H1 (cell line): Measurements from ENCODE around the gene KCMF1. TPM values are rescaled to one million over a fixed set of nuclear protein-coding genes. Genes with fewer than 3 reads are reported as not detected.
A peak's percentile ranks its signal among the peaks of the same experiment; 100 is the strongest.

Source experiments
- CTCF ChIA-PET: fragments of 300-600 bp; sonication (Branson Sonifier 250); formaldehyde crosslinking; loops from one replicate; lab custom pipeline; 2021; ENCODE audit not compliant: partially characterized antibody; lab: Charles Lee
- POLR2A ChIA-PET: fragments of 300-600 bp; sonication (Branson Sonifier 250); formaldehyde crosslinking; loops from one replicate; lab custom pipeline; 2021; ENCODE audit warnings: inconsistent platforms; ENCODE audit not compliant: partially characterized antibody; lab: Charles Lee
- DNase-seq, 2 experiments: peaks; one replicate each; pipeline versions ENCODE4 v3.0.0 to v3.0.0-alpha.2; 2010 to 2022; ENCODE audit warnings: low spot score in 2 of 2, low read depth in 1 of 2, mixed read lengths in 1 of 2
- FAIRE-seq: peaks from 2 replicates; lab custom pipeline; 2011; peaks lifted over from hg19 to GRCh38; lab: Jason Lieb, UNC
- H2AFZ ChIP-seq: 2 replicates; pipeline ENCODE4 v1.8.1; 2012; ENCODE audit warnings: low read length, inconsistent platforms
- H2AK5ac ChIP-seq: 2 replicates; pipeline ENCODE4 v1.6.1; 2013; ENCODE audit warnings: low read depth, low read length
- H2BK120ac ChIP-seq: replicated peaks from 2 replicates; pipeline ENCODE3; 2013; ENCODE audit warnings: low read depth, low read length, inconsistent platforms
- H2BK12ac ChIP-seq: 2 replicates; pipeline ENCODE4 v1.6.1; 2013; ENCODE audit warnings: low read depth, low read length
- H2BK15ac ChIP-seq: 2 replicates; pipeline ENCODE4 v1.6.1; 2013; ENCODE audit warnings: low read length
- H2BK20ac ChIP-seq: 2 replicates; pipeline ENCODE4 v1.6.1; 2013; ENCODE audit warnings: low read length
- H2BK5ac ChIP-seq: 2 replicates; pipeline ENCODE4 v1.6.1; 2013; ENCODE audit warnings: low read depth, low read length
- H3K14ac ChIP-seq: 2 replicates; pipeline ENCODE4 v1.6.1; 2013; ENCODE audit warnings: inconsistent platforms; ENCODE audit not compliant: insufficient read length
- H3K18ac ChIP-seq: 2 replicates; pipeline ENCODE4 v1.6.1; 2013; ENCODE audit warnings: low read length; ENCODE audit errors: extremely low read depth
- H3K23ac ChIP-seq: 2 replicates; pipeline ENCODE4 v1.6.1; 2013; ENCODE audit warnings: inconsistent platforms; ENCODE audit not compliant: insufficient read length
- H3K23me2 ChIP-seq: 2 replicates; pipeline ENCODE4 v1.6.1; 2013; ENCODE audit warnings: low read depth, low read length
- H3K27ac ChIP-seq: 2 replicates; pipeline ENCODE4 v1.6.1; 2011; ENCODE audit warnings: low read depth, low read length, inconsistent platforms
- H3K27me3 ChIP-seq, 4 experiments: replicated peaks in 1 of 4; 1 replicate in 1 of 4; 2 replicates in 3 of 4; pipeline versions ENCODE4 v1.6.1 to v1.8.1; 2011 to 2013; ENCODE audit warnings: low read length in 3 of 4, mild to moderate bottlenecking in 3 of 4, inconsistent platforms in 2 of 4, mixed read lengths in 2 of 4, moderate library complexity in 1 of 4; ENCODE audit not compliant: control insufficient read depth in 3 of 4, insufficient read depth in 3 of 4; ENCODE audit errors: extremely low read depth in 1 of 4
- H3K36me3 ChIP-seq, 4 experiments: 2 replicates each; pipeline versions ENCODE4 v1.6.1 to v1.8.1; 2011 to 2013; ENCODE audit warnings: mild to moderate bottlenecking in 4 of 4, low read length in 3 of 4, moderate library complexity in 2 of 4, control low read depth in 1 of 4, inconsistent platforms in 1 of 4; ENCODE audit not compliant: insufficient read depth in 4 of 4, control insufficient read depth in 2 of 4
- H3K4ac ChIP-seq: replicated peaks from 2 replicates; pipeline ENCODE3; 2013; ENCODE audit warnings: low read length, low read depth, mixed read lengths, inconsistent platforms; ENCODE audit not compliant: insufficient read length
- H3K4me1 ChIP-seq, 4 experiments: replicated peaks in 1 of 4; 1 replicate in 1 of 4; 2 replicates in 3 of 4; pipeline versions ENCODE4 v1.6.1 to v1.8.1; 2011 to 2013; ENCODE audit warnings: low read length in 3 of 4, inconsistent platforms in 2 of 4, mixed read lengths in 1 of 4; ENCODE audit not compliant: insufficient read depth in 4 of 4, control insufficient read depth in 3 of 4
- H3K4me2 ChIP-seq, 2 experiments: 2 replicates each; pipeline versions ENCODE4 v1.6.1 to v1.8.1; 2011 to 2013; ENCODE audit warnings: low read depth in 2 of 2, low read length in 2 of 2, control low read depth in 1 of 2, inconsistent platforms in 1 of 2, mild to moderate bottlenecking in 1 of 2; ENCODE audit not compliant: insufficient read depth in 1 of 2
- H3K4me3 ChIP-seq, 4 experiments: fragments of 200-600, 300-600 bp in 1 of 4; sonication (generic), shearing (Covaris generic), sonication (Bioruptor Twin) in 1 of 4; 2 replicates each; pipeline versions ENCODE4 v1.5.1 to v1.8.1; 2011 to 2016; ENCODE audit warnings: low read length in 4 of 4, low read depth in 3 of 4, control low read depth in 2 of 4, inconsistent platforms in 2 of 4, mild to moderate bottlenecking in 2 of 4, mixed read lengths in 1 of 4, moderate library complexity in 1 of 4; ENCODE audit not compliant: insufficient read depth in 2 of 4; ENCODE audit errors: extremely low read depth in 1 of 4
- H3K56ac ChIP-seq: replicated peaks from 2 replicates; pipeline ENCODE3; 2013; ENCODE audit warnings: low read depth, mild to moderate bottlenecking, mixed read lengths, low read length, inconsistent platforms; ENCODE audit not compliant: insufficient read length
- H3K79me1 ChIP-seq: 2 replicates; pipeline ENCODE4 v1.6.1; 2013; ENCODE audit warnings: low read depth, low read length, control low read depth
- H3K79me2 ChIP-seq, 2 experiments: 2 replicates each; pipeline versions ENCODE4 v1.6.1 to v1.8.1; 2012 to 2013; ENCODE audit warnings: low read length in 2 of 2, mild to moderate bottlenecking in 2 of 2, inconsistent platforms in 1 of 2; ENCODE audit not compliant: insufficient read depth in 2 of 2, control insufficient read depth in 1 of 2
- H3K9ac ChIP-seq, 4 experiments: replicated peaks in 1 of 4; 1 replicate in 1 of 4; 2 replicates in 3 of 4; pipeline versions ENCODE4 v1.6.1 to v1.8.1; 2011 to 2013; ENCODE audit warnings: low read depth in 3 of 4, low read length in 3 of 4, control low read depth in 2 of 4, mild to moderate bottlenecking in 2 of 4, moderate library complexity in 2 of 4, inconsistent platforms in 1 of 4; ENCODE audit errors: extremely low read depth in 1 of 4
- H3K9me3 ChIP-seq, 2 experiments: 2 replicates each; pipeline versions ENCODE4 v1.6.1 to v1.8.1; 2012 to 2013; ENCODE audit warnings: mild to moderate bottlenecking in 2 of 2, moderate library complexity in 2 of 2, control low read depth in 1 of 2, inconsistent platforms in 1 of 2, low read depth in 1 of 2, low read length in 1 of 2, mixed read lengths in 1 of 2; ENCODE audit not compliant: insufficient read depth in 2 of 2
- H4K20me1 ChIP-seq, 2 experiments: replicated peaks in 1 of 2; 2 replicates each; pipeline versions ENCODE3 to v1.8.1; 2011 to 2013; ENCODE audit warnings: inconsistent platforms in 2 of 2, low read length in 2 of 2, mild to moderate bottlenecking in 1 of 2; ENCODE audit not compliant: insufficient read depth in 2 of 2, control insufficient read depth in 1 of 2
- H4K5ac ChIP-seq: 2 replicates; pipeline ENCODE4 v1.6.1; 2013; ENCODE audit warnings: low read length, low read depth, mixed read lengths, inconsistent platforms; ENCODE audit not compliant: insufficient read length
- H4K8ac ChIP-seq: 2 replicates; pipeline ENCODE4 v1.8.0; 2013; ENCODE audit warnings: mild to moderate bottlenecking, moderate library complexity, low read length, inconsistent platforms; ENCODE audit not compliant: insufficient read depth; ENCODE audit errors: extremely low read depth
- H4K91ac ChIP-seq: replicated peaks from 2 replicates; pipeline ENCODE3; 2013; ENCODE audit warnings: low read length, mixed read lengths, inconsistent platforms; ENCODE audit not compliant: insufficient read length
- ASH2L ChIP-seq: fragments of 200-600, 300-600 bp; sonication (generic); IDR thresholded peaks from one replicate; pipeline ENCODE4 v1.7.1; 2017; ENCODE audit warnings: low read length
- CHD1 ChIP-seq: IDR thresholded peaks from 2 replicates; pipeline ENCODE4 v1.6.1; 2012; ENCODE audit warnings: low read depth, low read length, improper control_type of control experiment
- EP300 ChIP-seq, 2 experiments: IDR thresholded peaks; 1 replicate in 1 of 2; 2 replicates in 1 of 2; pipeline ENCODE4 v1.6.1; 2011 to 2012; ENCODE audit warnings: low read depth in 2 of 2, low read length in 2 of 2, mild to moderate bottlenecking in 2 of 2, borderline replicate concordance in 1 of 2, inconsistent platforms in 1 of 2, moderate library complexity in 1 of 2
- EZH2 ChIP-seq: fragments of 200-600 bp; sonication (generic); IDR thresholded peaks from 2 replicates; pipeline ENCODE4 v1.7.1; 2012; ENCODE audit warnings: low read depth, mild to moderate bottlenecking, moderate library complexity, low read length, inconsistent platforms; ENCODE audit not compliant: severe bottlenecking
- KDM1A ChIP-seq: fragments of 200-600, 300-600 bp; sonication (generic); IDR thresholded peaks from 2 replicates; pipeline ENCODE4 v1.7.1; 2016; ENCODE audit warnings: mild to moderate bottlenecking, low read length, borderline replicate concordance
- MAX ChIP-seq: IDR thresholded peaks from 2 replicates; pipeline ENCODE4 v1.6.1; 2012; ENCODE audit warnings: inconsistent platforms
- NANOG ChIP-seq: IDR thresholded peaks from 2 replicates; pipeline ENCODE4 v1.6.1; 2011; ENCODE audit warnings: low read length, low read depth, mild to moderate bottlenecking, inconsistent platforms; ENCODE audit not compliant: insufficient read depth, poor library complexity, severe bottlenecking
- SIRT6 ChIP-seq: IDR thresholded peaks from one replicate; pipeline ENCODE4 v1.7.1; 2012; ENCODE audit warnings: low read length, inconsistent platforms
- SIX5 ChIP-seq: IDR thresholded peaks from 2 replicates; pipeline ENCODE4 v1.6.1; 2011; ENCODE audit warnings: mild to moderate bottlenecking, low read depth, low read length
- SRF ChIP-seq: IDR thresholded peaks from 2 replicates; pipeline ENCODE4 v1.6.1; 2011; ENCODE audit warnings: mild to moderate bottlenecking, low read depth, low read length, moderate library complexity
- TCF12 ChIP-seq: IDR thresholded peaks from 2 replicates; pipeline ENCODE4 v1.6.1; 2011; ENCODE audit warnings: low read depth, mild to moderate bottlenecking, low read length
- TEAD4 ChIP-seq: IDR thresholded peaks from 2 replicates; pipeline ENCODE4 v1.6.1; 2012; ENCODE audit warnings: low read depth, low read length, inconsistent platforms, mixed read lengths
- WGBS, 2 experiments: shearing (Covaris generic) in 1 of 2; methylation state at CpG; one replicate each; pipeline versions ENCODE4 v1.1.6 to v1.1.7; 2013 to 2015; ENCODE audit warnings: low lambda C conversion rate in 2 of 2, mixed read lengths in 2 of 2, inconsistent platforms in 1 of 2, low coverage in 1 of 2, missing lambda C conversion rate in 1 of 2; ENCODE audit not compliant: insufficient replicate concordance in 2 of 2, insufficient coverage in 1 of 2, insufficient read length in 1 of 2; ENCODE audit errors: extremely low coverage in 1 of 2, missing lambda C conversion rate in 1 of 2; 5-methylcytosine and 5-hydroxymethylcytosine counted together
- polyA plus RNA-seq, 7 experiments: library from polyadenylated mRNA; depleted of rRNA in 3 of 7; stranded (reverse) in 5 of 7; unstranded in 2 of 7; fragments of >200 nt in 5 of 7; fragments of 200-250 nt in 2 of 7; gene quantifications; 1 replicate in 5 of 7; 2 replicates in 1 of 7; 4 replicates in 1 of 7; pipeline versions ENCODE4 v1.2.1 to v1.2.3, GENCODE V29; 2011 to 2013; ENCODE audit warnings: missing spikeins in 2 of 7, mixed read lengths in 2 of 7
- total RNA-seq: library from RNA; stranded (reverse); fragmentation: NEBNext Ultra II Directional; extraction: Animal tissue kit (Norgen Biotek cat#: 25700); gene quantifications from 2 replicates; pipeline ENCODE4 v1.2.1, GENCODE V29; 2021

The KCMF1 gene
- total and polyA plus RNA-seq, 2 of the 8 experiments (the other 6 are each of a cell fraction or from before 2014, with no cell fraction given): 86.9 to 149 TPM

- peak overlapping the region; percentile 57 for H4K91ac ChIP-seq
- no peaks in the 10 kb centered on the region for H3K79me2 ChIP-seq
- ChIA-PET CTCF (interaction anchor here (0.6 to 6.5 kb wide), 16 partner anchors 12 to 329 kb away, joined by 3 to 136 read pairs (median 4); no protein-coding TSS in a partner anchor), POLR2A (interaction anchor here (1.5 kb wide), 1 partner anchor 8 kb away, joined by 4 read pairs; no protein-coding TSS in a partner anchor)
- no peaks in the 10 kb centered on the region for H3K79me1 ChIP-seq
- peak in 1 of 2 experiments; percentile 53 for DNase-seq
- H2AK5ac ChIP-seq: no peak overlapping the region
- H3K4me2 ChIP-seq: peak overlapping the region; percentile 56 to 59
- H3K9me3 ChIP-seq: no peaks in the 10 kb centered on the region
- peak overlapping the region; percentile 63 for H4K5ac ChIP-seq
- no peak overlapping the region for H3K56ac ChIP-seq
- H3K14ac ChIP-seq: no peak overlapping the region
- no peak overlapping the region for H2BK5ac ChIP-seq
- no peak overlapping the region for H3K4ac ChIP-seq
- peaks cover 3% of the 10 kb centered on the region; the same call in 1 of the 2 replicates for H3K23me2 ChIP-seq
- peak overlapping the region; percentile 27; the same call in 1 of the 2 replicates for H2AFZ ChIP-seq
- FAIRE-seq: no peak
- no peak overlapping the region for H3K23ac ChIP-seq
- H3K36me3 ChIP-seq: no peaks in the 10 kb centered on the region
- no peak overlapping the region for H3K18ac ChIP-seq
- no peak overlapping the region for H3K4me3 ChIP-seq
- WGBS, 2 experiments: 56% methylated on average over 14 of the region's 14 CpGs; no CpG with 5 or more reads in 1 of the 2 experiments
- peak overlapping the region; percentile 0; the same call in 1 of the 2 replicates for H2BK20ac ChIP-seq
- H3K27me3 ChIP-seq: peaks cover 0 to 4% (median 0%) of the 10 kb centered on the region in 4 experiments; a peak in 4 of 7 replicates
- peak overlapping the region; percentile 40; the same call in 1 of the 2 replicates for H2BK15ac ChIP-seq
- H2BK120ac ChIP-seq: no peak overlapping the region
- no peak overlapping the region for H4K8ac ChIP-seq
- H4K20me1 ChIP-seq: no peaks in the 10 kb centered on the region
- peaks cover 8 to 18% (median 10%) of the 10 kb centered on the region in 4 experiments for H3K4me1 ChIP-seq
- H3K9ac ChIP-seq: peak overlapping the region in 1 of 4 experiments; percentile 2; a peak in 1 of 7 replicates
- H2BK12ac ChIP-seq: no peak overlapping the region; the same call in 1 of the 2 replicates
- H3K27ac ChIP-seq: no peak overlapping the region
- TF ChIP-seq SIRT6: no peak
- TF ChIP-seq EP300 (IDR thresholded peaks at IDR 0.05; ENCODE audit: borderline replicate concordance in 1 of 2, low read depth in 2 of 2, low read length in 2 of 2): peak in 1 of 2 experiments; percentile 40; a peak in 1 of 3 replicates
- TF ChIP-seq EZH2: no peak
- TF ChIP-seq MAX: peak; percentile 1; the same call in 1 of the 2 replicates
- no peak for TF ChIP-seq SIX5
- TF ChIP-seq ASH2L: peak; percentile 34
- peak; percentile 79 for TF ChIP-seq NANOG
- peak; percentile 74; the same call in 1 of the 2 replicates for TF ChIP-seq TCF12
- peak; percentile 72 for TF ChIP-seq TEAD4
- no peak for TF ChIP-seq SRF
- TF ChIP-seq KDM1A: no peak
- no peak for TF ChIP-seq CHD1
Observed at GRCh38 chr2:85064927-85065577, 94.1 kb downstream of the KCMF1 start.
